NB4 (cell line): ENCODE results near the gene VGLL4.

Source experiments
- CTCF ChIP-seq: IDR thresholded peaks from one replicate; pipeline ENCODE4 v1.5.1; 2012; ENCODE audit warnings: low read depth, low read length
- MYC ChIP-seq: IDR thresholded peaks from 2 replicates; pipeline ENCODE4 v1.6.1; 2011; ENCODE audit warnings: low read depth, low read length
- POLR2A ChIP-seq: IDR thresholded peaks from 2 replicates; pipeline ENCODE4 v1.6.1; 2011; ENCODE audit warnings: mild to moderate bottlenecking; ENCODE audit not compliant: insufficient read length; ENCODE audit errors: extremely low read depth
- TF ChIP-seq, protein P1 (sequence below): IDR thresholded peaks from 2 replicates; pipeline ENCODE4 v1.6.1; 2011; ENCODE audit warnings: low read depth, low read length

DNA sequence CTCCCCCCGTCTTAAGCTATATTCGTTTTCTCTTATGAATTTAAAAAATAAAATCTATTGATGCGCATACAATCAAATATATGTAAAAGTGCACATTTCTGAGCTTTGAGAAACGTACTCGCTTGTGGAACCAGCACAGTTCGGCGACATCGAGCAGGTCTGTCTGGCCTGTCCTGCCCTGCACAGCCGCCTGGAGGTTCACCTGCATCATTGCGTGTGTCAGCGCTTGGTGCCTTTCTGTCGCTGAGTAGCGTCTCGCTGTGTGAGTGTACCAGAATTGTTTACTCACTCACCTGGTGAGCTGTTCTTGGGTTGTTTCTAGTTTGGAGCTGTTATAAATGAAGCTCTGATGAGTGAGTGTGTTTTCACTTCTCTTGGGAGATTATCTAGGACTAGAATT, 104.0 kb downstream of the VGLL4 start:
- TF ChIP-seq CTCF (no peak), POLR2A (no peak), MYC (no peak)
- TF ChIP-seq, protein P1, sequence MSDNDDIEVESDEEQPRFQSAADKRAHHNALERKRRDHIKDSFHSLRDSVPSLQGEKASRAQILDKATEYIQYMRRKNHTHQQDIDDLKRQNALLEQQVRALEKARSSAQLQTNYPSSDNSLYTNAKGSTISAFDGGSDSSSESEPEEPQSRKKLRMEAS: no peak
